Glomerular visceral epithelial cell (primary cell): Measurements from ENCODE around the gene TEC.
A peak's percentile ranks its signal among the peaks of the same experiment; 100 is the strongest.

ENCODE experiments used
- DNase-seq: peaks from one replicate; pipeline ENCODE4 v3.0.0-alpha.2; 2016; ENCODE audit errors: extremely low spot score

TEC gene

GRCh38 chr4:48121180-48121579, 148.5 kb downstream of the TEC start:
- no peak for DNase-seq

- no peak for DNase-seq
Measured at GRCh38 chr4:48120132-48120531, 149.5 kb downstream of the TEC start.

- DNase-seq: no peak
Measured at GRCh38 chr4:48119646-48120045, 150.0 kb downstream of the TEC start.

- no peak for DNase-seq
Measured at GRCh38 chr4:48118081-48118480, 151.6 kb downstream of the TEC start.

GRCh38 chr4:48116582-48116981, 153.1 kb downstream of the TEC start:
- no peak for DNase-seq

GRCh38 chr4:48114412-48114811, 155.2 kb downstream of the TEC start:
- no peak for DNase-seq

GRCh38 chr4:48112017-48112667, 157.5 kb downstream of the TEC start:
- peak; percentile 15 for DNase-seq

GRCh38 chr4:48110452-48110978, 159.1 kb downstream of the TEC start:
- DNase-seq: no peak

- peak; percentile 42 for DNase-seq
Measured at GRCh38 chr4:48109413-48110263, 160.0 kb downstream of the TEC start.

GRCh38 chr4:48108309-48109073, 161.1 kb downstream of the TEC start:
- DNase-seq: peak; percentile 7

GRCh38 chr4:48105230-48105629, 164.4 kb downstream of the TEC start:
- no peak for DNase-seq

- no peak for DNase-seq
Measured at GRCh38 chr4:48103483-48104139, 166.0 kb downstream of the TEC start.

GRCh38 chr4:48102303-48102702, 167.3 kb downstream of the TEC start:
- DNase-seq: no peak

GRCh38 chr4:48100256-48100655, 169.4 kb downstream of the TEC start:
- DNase-seq: no peak

GRCh38 chr4:48095441-48095840, 174.2 kb downstream of the TEC start:
- no peak for DNase-seq

- peak; percentile 62 for DNase-seq
Measured at GRCh38 chr4:48093991-48094416, 175.6 kb downstream of the TEC start.

- no peak for DNase-seq
Measured at GRCh38 chr4:48090621-48091020, 179.0 kb downstream of the TEC start.

- DNase-seq: no peak
Measured at GRCh38 chr4:48085821-48086589, 183.6 kb downstream of the TEC start.
